ENCODE results near the gene EGLN3. TPM values are rescaled to one million over a fixed set of nuclear protein-coding genes. Genes with fewer than 3 reads are reported as not detected.
"Not testable (repeated sequence)": the region's sequence is repeated elsewhere in the genome, so short reads cannot be mapped to it uniquely, and the experiment has no call there.

The EGLN3 gene
- total and polyA plus RNA-seq, 4 experiments from 2014 or later: 4.0 to 15.4 (median 5.3) TPM

GRCh38 chr14:33969846-33970245, 19.0 kb upstream of the EGLN3 start:
- H3K27me3 Mint-ChIP-seq; CTCF ChIA-PET (ENCODE audit: partially characterized antibody); H3K27ac Mint-ChIP-seq: not testable (repeated sequence)

GRCh38 chr14:33968722-33969121, 17.8 kb upstream of the EGLN3 start:
- POLR2A ChIA-PET (ENCODE audit: partially characterized antibody): no interaction called here
- Mint-ChIP-seq H3K9me3 (peaks cover 2 to 19% (median 5%) of the 10 kb centered on the region in 8 donors), H3K36me3 (no peaks in the 10 kb centered on the region), H3K27me3 (peaks cover 0 to 2% of the 10 kb centered on the region in 2 donors), H3K27ac (no peak overlapping the region), H3K4me3 (no peak overlapping the region), H3K4me1 (peaks cover 0 to 4% (median 0%) of the 10 kb centered on the region in 4 donors)
- Histone ChIP-seq H3K36me3 (ENCODE audit: insufficient read depth, low read length) (no peaks in the 10 kb centered on the region), H3K27ac (ENCODE audit: low read depth, low read length) (no peak overlapping the region), H3K9me3 (ENCODE audit: control insufficient read depth in 1 of 2, low read length in 2 of 2) (no peaks in the 10 kb centered on the region), H3K4me1 (ENCODE audit: insufficient read depth, low read length) (no peaks in the 10 kb centered on the region), H3K27me3 (ENCODE audit: insufficient read depth, low read length) (no peaks in the 10 kb centered on the region), H3K4me3 (ENCODE audit: low read length in 2 of 2) (no peak overlapping the region)
- DNase-seq: no peak
- CTCF ChIA-PET (ENCODE audit: partially characterized antibody): interaction anchor here (1.5 kb wide), 1 partner anchor 9 kb away, joined by 3 read pairs; no protein-coding TSS in a partner anchor
- intact Hi-C loops (cut with micrococcal nuclease): no loop called here

More at GRCh38 chr14:33969846-33970245, 19.0 kb upstream of the EGLN3 start:
- H3K9me3 ChIP-seq (ENCODE audit: control insufficient read depth in 1 of 2, low read length in 2 of 2); POLR2A ChIA-PET (ENCODE audit: partially characterized antibody); H3K36me3 Mint-ChIP-seq; H3K4me3 Mint-ChIP-seq; H3K36me3 ChIP-seq (ENCODE audit: insufficient read depth, low read length); H3K4me1 ChIP-seq (ENCODE audit: insufficient read depth, low read length); H3K27ac ChIP-seq (ENCODE audit: low read depth, low read length); intact Hi-C loops (cut with micrococcal nuclease); H3K4me3 ChIP-seq (ENCODE audit: low read length in 2 of 2); DNase-seq; H3K27me3 ChIP-seq (ENCODE audit: insufficient read depth, low read length); H3K4me1 Mint-ChIP-seq: not testable (repeated sequence)
- peaks cover 2 to 19% (median 5%) of the 10 kb centered on the region in 8 donors for H3K9me3 Mint-ChIP-seq

- CTCF ChIA-PET (ENCODE audit: partially characterized antibody): interaction anchor here (1.5 kb wide), 1 partner anchor 7 kb away, joined by 3 read pairs; no protein-coding TSS in a partner anchor
- H3K9me3 ChIP-seq (ENCODE audit: control insufficient read depth in 1 of 2, low read length in 2 of 2): no peaks in the 10 kb centered on the region
- no peak overlapping the region for H3K4me3 Mint-ChIP-seq
- POLR2A ChIA-PET (ENCODE audit: partially characterized antibody): no interaction called here
- H3K27ac Mint-ChIP-seq: no peak overlapping the region
- no peaks in the 10 kb centered on the region for H3K27me3 ChIP-seq (ENCODE audit: insufficient read depth, low read length)
- peaks cover 0 to 2% of the 10 kb centered on the region in 2 donors for H3K27me3 Mint-ChIP-seq
- H3K36me3 Mint-ChIP-seq: no peaks in the 10 kb centered on the region
- no peak overlapping the region for H3K4me3 ChIP-seq (ENCODE audit: low read length in 2 of 2)
- H3K27ac ChIP-seq (ENCODE audit: low read depth, low read length): no peak overlapping the region
- peaks cover 2 to 15% (median 5%) of the 10 kb centered on the region in 8 donors for H3K9me3 Mint-ChIP-seq
- no peaks in the 10 kb centered on the region for H3K4me1 ChIP-seq (ENCODE audit: insufficient read depth, low read length)
- DNase-seq: no peak
- intact Hi-C loops (cut with micrococcal nuclease): no loop called here
- H3K36me3 ChIP-seq (ENCODE audit: insufficient read depth, low read length): no peaks in the 10 kb centered on the region
- no peaks in the 10 kb centered on the region for H3K4me1 Mint-ChIP-seq
Observed at GRCh38 chr14:33967138-33967537, 16.3 kb upstream of the EGLN3 start.

- CTCF ChIA-PET (ENCODE audit: partially characterized antibody): no interaction called here
- H3K4me1 ChIP-seq (ENCODE audit: insufficient read depth, low read length): no peaks in the 10 kb centered on the region
- H3K4me3 Mint-ChIP-seq: no peak overlapping the region
- POLR2A ChIA-PET (ENCODE audit: partially characterized antibody): no interaction called here
- peaks cover 0 to 2% of the 10 kb centered on the region in 2 donors for H3K27me3 Mint-ChIP-seq
- H3K27ac ChIP-seq (ENCODE audit: low read depth, low read length): no peak overlapping the region
- DNase-seq: no peak
- intact Hi-C loops (cut with micrococcal nuclease): no loop called here
- H3K9me3 ChIP-seq (ENCODE audit: control insufficient read depth in 1 of 2, low read length in 2 of 2): no peaks in the 10 kb centered on the region
- no peaks in the 10 kb centered on the region for H3K36me3 Mint-ChIP-seq
- H3K4me3 ChIP-seq (ENCODE audit: low read length in 2 of 2): no peak overlapping the region
- H3K36me3 ChIP-seq (ENCODE audit: insufficient read depth, low read length): no peaks in the 10 kb centered on the region
- no peak overlapping the region for H3K27ac Mint-ChIP-seq
- H3K27me3 ChIP-seq (ENCODE audit: insufficient read depth, low read length): no peaks in the 10 kb centered on the region
- H3K4me1 Mint-ChIP-seq: peaks cover 0 to 2% (median under 1%) of the 10 kb centered on the region in 4 donors
- H3K9me3 Mint-ChIP-seq: peaks cover 2 to 15% (median 5%) of the 10 kb centered on the region in 8 donors
Observed at GRCh38 chr14:33966276-33966675, 15.4 kb upstream of the EGLN3 start.

GRCh38 chr14:33964599-33965317, 13.9 kb upstream of the EGLN3 start:
- H3K36me3 ChIP-seq (ENCODE audit: insufficient read depth, low read length): no peaks in the 10 kb centered on the region
- intact Hi-C loops (cut with micrococcal nuclease): no loop called here

GRCh38 chr14:33963892-33964291, 13.0 kb upstream of the EGLN3 start:
- no peaks in the 10 kb centered on the region for H3K36me3 Mint-ChIP-seq

More at GRCh38 chr14:33964599-33965317, 13.9 kb upstream of the EGLN3 start:
- no peak overlapping the region for H3K4me3 Mint-ChIP-seq
- peaks cover under 1% of the 10 kb centered on the region for H3K4me1 ChIP-seq (ENCODE audit: insufficient read depth, low read length)
- H3K36me3 Mint-ChIP-seq: no peaks in the 10 kb centered on the region
- POLR2A ChIA-PET (ENCODE audit: partially characterized antibody): no interaction called here
- peak overlapping the region in 2 of 7 donors; percentile 22 to 46 for H3K27ac Mint-ChIP-seq
- peaks cover 0 to 4% of the 10 kb centered on the region in 2 donors for H3K27me3 Mint-ChIP-seq
- H3K27ac ChIP-seq (ENCODE audit: low read depth, low read length): no peak overlapping the region
- DNase-seq: no peak
- peaks cover 0 to 6% (median 2%) of the 10 kb centered on the region in 8 donors for H3K9me3 Mint-ChIP-seq
- H3K27me3 ChIP-seq (ENCODE audit: insufficient read depth, low read length): no peaks in the 10 kb centered on the region
- peaks cover 5 to 13% (median 6%) of the 10 kb centered on the region in 4 donors for H3K4me1 Mint-ChIP-seq
- H3K4me3 ChIP-seq (ENCODE audit: low read length in 2 of 2): no peak overlapping the region
- CTCF ChIA-PET (ENCODE audit: partially characterized antibody): no interaction called here
- no peaks in the 10 kb centered on the region for H3K9me3 ChIP-seq (ENCODE audit: control insufficient read depth in 1 of 2, low read length in 2 of 2)

GRCh38 chr14:33962466-33962865, 11.6 kb upstream of the EGLN3 start:
- H3K27me3 Mint-ChIP-seq; CTCF ChIA-PET (ENCODE audit: partially characterized antibody); H3K27ac ChIP-seq (ENCODE audit: low read depth, low read length); POLR2A ChIA-PET (ENCODE audit: partially characterized antibody); H3K4me1 ChIP-seq (ENCODE audit: insufficient read depth, low read length); DNase-seq; H3K9me3 ChIP-seq (ENCODE audit: control insufficient read depth in 1 of 2, low read length in 2 of 2); H3K4me3 Mint-ChIP-seq; H3K27me3 ChIP-seq (ENCODE audit: insufficient read depth, low read length); H3K9me3 Mint-ChIP-seq; intact Hi-C loops (cut with micrococcal nuclease); H3K36me3 ChIP-seq (ENCODE audit: insufficient read depth, low read length); H3K27ac Mint-ChIP-seq; H3K36me3 Mint-ChIP-seq; H3K4me3 ChIP-seq (ENCODE audit: low read length in 2 of 2): not testable (repeated sequence)
- peaks cover 6 to 20% (median 6%) of the 10 kb centered on the region in 4 donors for H3K4me1 Mint-ChIP-seq

More at GRCh38 chr14:33963892-33964291, 13.0 kb upstream of the EGLN3 start:
- peaks cover 6 to 20% (median 6%) of the 10 kb centered on the region in 4 donors for H3K4me1 Mint-ChIP-seq
- no peak overlapping the region for H3K4me3 Mint-ChIP-seq
- CTCF ChIA-PET (ENCODE audit: partially characterized antibody): no interaction called here
- H3K27me3 Mint-ChIP-seq: peaks cover 0 to 4% of the 10 kb centered on the region in 2 donors
- H3K9me3 Mint-ChIP-seq: peaks cover 0 to 6% (median 0%) of the 10 kb centered on the region in 8 donors
- Histone ChIP-seq H3K36me3 (ENCODE audit: insufficient read depth, low read length) (no peaks in the 10 kb centered on the region), H3K27me3 (ENCODE audit: insufficient read depth, low read length) (no peaks in the 10 kb centered on the region), H3K27ac (ENCODE audit: low read depth, low read length) (no peak overlapping the region), H3K9me3 (ENCODE audit: control insufficient read depth in 1 of 2, low read length in 2 of 2) (no peaks in the 10 kb centered on the region), H3K4me3 (ENCODE audit: low read length in 2 of 2) (no peak overlapping the region), H3K4me1 (ENCODE audit: insufficient read depth, low read length) (peaks cover 4% of the 10 kb centered on the region)
- intact Hi-C loops (cut with micrococcal nuclease): no loop called here
- no peak overlapping the region for H3K27ac Mint-ChIP-seq
- POLR2A ChIA-PET (ENCODE audit: partially characterized antibody): no interaction called here
- DNase-seq: no peak
